Common myeloid progenitor, CD34-positive (primary cell): ENCODE data around the gene ZFAND3.
A peak's percentile ranks its signal among the peaks of the same experiment; 100 is the strongest.
"Not testable (repeated sequence)": the region's sequence is repeated elsewhere in the genome, so short reads cannot be mapped to it uniquely, and the experiment has no call there.

Source experiments
- CTCF ChIA-PET: fragments of 350-600 bp; sonication (Branson Sonifier 250); formaldehyde crosslinking; loops from one replicate; lab custom pipeline; 2021; ENCODE audit warnings: antibody characterized with exemption; lab: Charles Lee
- POLR2A ChIA-PET: fragments of 350-600 bp; sonication (Branson Sonifier 250); formaldehyde crosslinking; loops from one replicate; lab custom pipeline; 2021; ENCODE audit warnings: antibody characterized with exemption; lab: Charles Lee
- DNase-seq, 3 donors: peaks; one replicate each; pipeline versions ENCODE4 v3.0.0 to v3.0.0-alpha.2; 2013
- H3K27ac ChIP-seq, 2 experiments: 1 replicate in 1 of 2; 2 replicates in 1 of 2; pipeline ENCODE4 v1.7.0; 2013; ENCODE audit warnings: inconsistent platforms in 2 of 2, low read length in 2 of 2, mild to moderate bottlenecking in 2 of 2, low read depth in 1 of 2, moderate library complexity in 1 of 2; ENCODE audit not compliant: severe bottlenecking in 2 of 2, insufficient read depth in 1 of 2, poor library complexity in 1 of 2
- H3K27me3 ChIP-seq, 5 experiments: replicated peaks in 2 of 5; 1 replicate in 3 of 5; 2 replicates in 2 of 5; pipeline versions ENCODE4 v1.6.1 to v1.7.0; 2013; ENCODE audit warnings: low read length in 4 of 5, mild to moderate bottlenecking in 2 of 5, moderate library complexity in 2 of 5, inconsistent platforms in 1 of 5; ENCODE audit not compliant: insufficient read depth in 5 of 5, control insufficient read depth in 4 of 5
- H3K36me3 ChIP-seq, 4 experiments: 1 replicate in 2 of 4; 2 replicates in 2 of 4; pipeline versions ENCODE4 v1.6.1 to v1.7.0; 2013; ENCODE audit warnings: low read length in 3 of 4, control low read depth in 1 of 4, mild to moderate bottlenecking in 1 of 4; ENCODE audit not compliant: control insufficient read depth in 4 of 4, insufficient read depth in 4 of 4
- H3K4me1 ChIP-seq, 4 experiments: 1 replicate in 3 of 4; 2 replicates in 1 of 4; pipeline versions ENCODE4 v1.6.1 to v1.7.1; 2013; ENCODE audit warnings: low read length in 3 of 4, mild to moderate bottlenecking in 3 of 4, control low read depth in 1 of 4, inconsistent platforms in 1 of 4, moderate library complexity in 1 of 4; ENCODE audit not compliant: control insufficient read depth in 4 of 4, insufficient read depth in 4 of 4; ENCODE audit errors: control extremely low read depth in 1 of 4
- H3K4me3 ChIP-seq, 7 experiments: 1 replicate in 4 of 7; 2 replicates in 3 of 7; pipeline versions ENCODE4 v1.5.1 to v1.7.0; 2013; ENCODE audit warnings: mild to moderate bottlenecking in 7 of 7, low read length in 6 of 7, moderate library complexity in 6 of 7, inconsistent platforms in 2 of 7, low read depth in 2 of 7, control low read depth in 1 of 7; ENCODE audit not compliant: insufficient read depth in 4 of 7, control insufficient read depth in 1 of 7; ENCODE audit errors: extremely low read depth in 1 of 7
- H3K9me3 ChIP-seq, 5 experiments: 1 replicate in 4 of 5; 2 replicates in 1 of 5; pipeline versions ENCODE4 v1.6.1 to v1.7.1; 2013; ENCODE audit warnings: low read length in 4 of 5, mild to moderate bottlenecking in 2 of 5, inconsistent platforms in 1 of 5, low read depth in 1 of 5, moderate library complexity in 1 of 5; ENCODE audit not compliant: control insufficient read depth in 4 of 5, insufficient read depth in 2 of 5; ENCODE audit errors: control extremely low read depth in 1 of 5
- WGBS: methylation state at CpG from one replicate; pipeline ENCODE4 v1.1.5; 2013; ENCODE audit not compliant: insufficient coverage; 5-methylcytosine and 5-hydroxymethylcytosine counted together

ZFAND3 gene

GRCh38 chr6:37962481-37963080 is 143.1 kb downstream of the ZFAND3 start:
- CTCF ChIA-PET = interaction anchor here (1.2 kb wide), 1 partner anchor 16 kb away, joined by 3 read pairs; no protein-coding TSS in a partner anchor
- peaks cover 0 to 26% (median 4%) of the 10 kb centered on the region in 4 experiments for H3K36me3 ChIP-seq
- H3K27ac ChIP-seq, H3K4me3 ChIP-seq, DNase-seq, H3K4me1 ChIP-seq, H3K27me3 ChIP-seq, POLR2A ChIA-PET, H3K9me3 ChIP-seq: not testable (repeated sequence)
- 96% methylated on average over 16 of the region's 17 CpGs for WGBS

GRCh38 chr6:37965964-37966676 is 146.6 kb downstream of the ZFAND3 start:
- H3K4me1 ChIP-seq = peaks cover 0 to 2% (median 1%) of the 10 kb centered on the region in 4 experiments
- H3K9me3 ChIP-seq = peaks cover 0 to 12% (median 3%) of the 10 kb centered on the region in 5 experiments
- H3K27ac ChIP-seq = no peak overlapping the region
- no peak for DNase-seq
- CTCF ChIA-PET = no interaction called here
- no peaks in the 10 kb centered on the region for H3K27me3 ChIP-seq
- WGBS = 100% methylated on average over 3 of the region's 3 CpGs
- peaks cover 0 to 24% (median 4%) of the 10 kb centered on the region in 4 experiments for H3K36me3 ChIP-seq
- H3K4me3 ChIP-seq = no peak overlapping the region
- POLR2A ChIA-PET = no interaction called here

GRCh38 chr6:37966801-37967200 is 147.3 kb downstream of the ZFAND3 start:
- Histone ChIP-seq H3K27ac (no peak overlapping the region), H3K36me3 (peaks cover 0 to 19% (median 4%) of the 10 kb centered on the region in 4 experiments), H3K27me3 (no peaks in the 10 kb centered on the region), H3K4me1 (peaks cover 6 to 9% (median 8%) of the 10 kb centered on the region in 4 experiments), H3K4me3 (no peak overlapping the region), H3K9me3 (peaks cover 0 to 10% (median 3%) of the 10 kb centered on the region in 5 experiments)
- ChIA-PET POLR2A (interaction anchor here (0.6 kb wide), 1 partner anchor 83 kb away, joined by 3 read pairs; no protein-coding TSS in a partner anchor), CTCF (no interaction called here)
- no CpG with 5 or more reads among the region's 1 CpG for WGBS
- DNase-seq = no peak

- H3K9me3 ChIP-seq = peaks cover 0 to 8% (median 2%) of the 10 kb centered on the region in 5 experiments
- no peaks in the 10 kb centered on the region for H3K27me3 ChIP-seq
- H3K4me3 ChIP-seq = no peak overlapping the region
- peak in 2 of 3 donors; percentile 44 to 56 for DNase-seq
- ChIA-PET POLR2A (no interaction called here), CTCF (no interaction called here)
- WGBS = no CpG with 5 or more reads among the region's 1 CpG
- peaks cover 15 to 16% (median 15%) of the 10 kb centered on the region in 4 experiments for H3K4me1 ChIP-seq
- H3K36me3 ChIP-seq = peaks cover 0 to 19% (median 4%) of the 10 kb centered on the region in 4 experiments
- H3K27ac ChIP-seq = no peak overlapping the region
Measured at GRCh38 chr6:37967651-37968050, 148.1 kb downstream of the ZFAND3 start.

GRCh38 chr6:37971266-37971665 is 151.7 kb downstream of the ZFAND3 start:
- peaks cover 15 to 29% (median 21%) of the 10 kb centered on the region in 4 experiments for H3K4me1 ChIP-seq
- CTCF ChIA-PET = interaction anchor here (1.3 kb wide), 1 partner anchor 27 kb away, joined by 4 read pairs; no protein-coding TSS in a partner anchor

GRCh38 chr6:37971711-37972390 is 152.3 kb downstream of the ZFAND3 start:
- H3K27ac ChIP-seq = peak overlapping the region; percentile 34 to 37
- CTCF ChIA-PET = interaction anchor here (1.3 kb wide), 1 partner anchor 26 kb away, joined by 4 read pairs; no protein-coding TSS in a partner anchor
- DNase-seq = peak; percentile 7 to 57 (median 34)
- H3K9me3 ChIP-seq = peaks cover 0 to 22% (median 5%) of the 10 kb centered on the region in 5 experiments
- peaks cover 0 to 5% (median 2%) of the 10 kb centered on the region in 4 experiments for H3K36me3 ChIP-seq
- H3K4me1 ChIP-seq = peaks cover 15 to 29% (median 21%) of the 10 kb centered on the region in 4 experiments
- peak overlapping the region in 4 of 7 experiments; percentile 7 to 60 (median 36) for H3K4me3 ChIP-seq
- POLR2A ChIA-PET = interaction anchor here (0.6 kb wide), 1 partner anchor 9 kb away, joined by 3 read pairs; no protein-coding TSS in a partner anchor
- WGBS = no CpG with 5 or more reads among the region's 4 CpGs
- no peaks in the 10 kb centered on the region for H3K27me3 ChIP-seq

More at GRCh38 chr6:37971266-37971665, 151.7 kb downstream of the ZFAND3 start:
- Histone ChIP-seq H3K4me3 (peak overlapping the region in 3 of 7 experiments; percentile 16 to 60 (median 56)), H3K27me3 (no peaks in the 10 kb centered on the region), H3K9me3 (peaks cover 0 to 19% (median 6%) of the 10 kb centered on the region in 5 experiments), H3K36me3 (peaks cover 0 to 7% (median 1%) of the 10 kb centered on the region in 4 experiments), H3K27ac (peak overlapping the region in 1 of 2 experiments; percentile 37)
- DNase-seq = no peak
- POLR2A ChIA-PET = interaction anchor here (0.6 kb wide), 1 partner anchor 9 kb away, joined by 3 read pairs; no protein-coding TSS in a partner anchor
- WGBS = 100% methylated on average over 1 of the region's 2 CpGs
